SK-N-SH treated with all-trans-retinoic acid at 6 μM for 48 hours (cell line): ENCODE data around the gene COMMD9.

ENCODE experiments used
- ARNTL ChIP-seq: fragments of 450-650 bp; formaldehyde crosslinking; IDR thresholded peaks from 2 replicates; pipeline ENCODE4 v1.5.0; 2020; ENCODE audit warnings: low read depth, mild to moderate bottlenecking, moderate library complexity, borderline replicate concordance
- OSR1 ChIP-seq: fragments of 250-450 bp; sonication (Bioruptor Pico); IDR thresholded peaks from 2 replicates; pipeline ENCODE4 v1.8.0; 2022; ENCODE audit warnings: moderate library complexity, mild to moderate bottlenecking, inconsistent platforms

GRCh38 chr11:36240801-36241200 lies 48.4 kb downstream of the COMMD9 start:
- TF ChIP-seq ARNTL (CRISPR knock-in tag): no peak
- TF ChIP-seq OSR1 (CRISPR knock-in tag): no peak
